Body of pancreas (tissue), 4 donors: ENCODE results near the gene CSTB.

Experiments used
- POLR2A ChIP-seq, 3 donors: fragments of 450-650 bp; IDR thresholded peaks; one replicate each; pipeline ENCODE4 v1.6.1; 2016; ENCODE audit warnings: antibody characterized with exemption in 3 of 3, mild to moderate bottlenecking in 2 of 3
- TF ChIP-seq, protein P1 (sequence below), 7 experiments: fragments of 450-650 bp in 4 of 7; fragments of 200-600 bp in 3 of 7; sonication (generic) in 3 of 7; IDR thresholded peaks; one replicate each; pipeline ENCODE4 v1.5.1; 2016 to 2019; ENCODE audit warnings: antibody characterized with exemption in 7 of 7

DNA sequence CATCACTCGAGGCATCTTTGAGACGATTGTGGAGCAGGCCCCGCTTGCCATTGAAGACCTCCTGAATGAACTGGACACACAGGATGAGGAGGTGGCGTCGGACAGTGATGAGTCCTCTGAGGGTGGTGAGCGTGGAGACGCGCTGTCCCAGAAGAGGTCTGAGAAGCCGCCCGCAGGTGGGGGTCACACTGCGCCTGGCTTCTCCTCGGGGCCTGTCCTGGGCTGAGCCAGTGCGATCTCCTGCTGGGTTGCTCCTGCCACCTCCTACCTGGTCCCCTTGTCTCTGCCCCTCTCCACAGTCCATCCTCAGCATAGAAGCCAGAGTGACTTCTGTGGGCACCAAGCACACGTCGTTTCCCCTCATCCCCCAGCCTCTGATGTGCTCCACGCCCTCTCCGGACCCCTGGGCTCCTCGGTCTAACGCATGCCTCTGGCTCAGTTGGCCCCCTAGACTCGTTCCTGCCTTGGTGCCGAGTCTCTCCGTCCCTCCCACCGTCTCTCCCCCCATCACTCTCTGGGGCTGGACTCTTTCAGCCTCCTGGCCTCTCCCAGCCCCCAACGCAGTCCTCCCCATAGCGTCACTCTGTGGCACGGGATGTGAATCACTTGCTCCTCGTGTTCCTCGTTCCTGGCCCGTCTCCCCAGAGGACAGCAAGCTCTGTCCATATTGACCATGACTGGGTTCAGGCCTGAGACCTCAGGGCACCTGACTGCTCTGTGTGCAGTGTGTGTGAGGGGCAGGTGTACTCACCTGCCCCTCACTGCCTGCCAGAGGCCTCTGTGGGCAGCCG is 22.0 kb upstream of the CSTB start:
- TF ChIP-seq, protein P1, sequence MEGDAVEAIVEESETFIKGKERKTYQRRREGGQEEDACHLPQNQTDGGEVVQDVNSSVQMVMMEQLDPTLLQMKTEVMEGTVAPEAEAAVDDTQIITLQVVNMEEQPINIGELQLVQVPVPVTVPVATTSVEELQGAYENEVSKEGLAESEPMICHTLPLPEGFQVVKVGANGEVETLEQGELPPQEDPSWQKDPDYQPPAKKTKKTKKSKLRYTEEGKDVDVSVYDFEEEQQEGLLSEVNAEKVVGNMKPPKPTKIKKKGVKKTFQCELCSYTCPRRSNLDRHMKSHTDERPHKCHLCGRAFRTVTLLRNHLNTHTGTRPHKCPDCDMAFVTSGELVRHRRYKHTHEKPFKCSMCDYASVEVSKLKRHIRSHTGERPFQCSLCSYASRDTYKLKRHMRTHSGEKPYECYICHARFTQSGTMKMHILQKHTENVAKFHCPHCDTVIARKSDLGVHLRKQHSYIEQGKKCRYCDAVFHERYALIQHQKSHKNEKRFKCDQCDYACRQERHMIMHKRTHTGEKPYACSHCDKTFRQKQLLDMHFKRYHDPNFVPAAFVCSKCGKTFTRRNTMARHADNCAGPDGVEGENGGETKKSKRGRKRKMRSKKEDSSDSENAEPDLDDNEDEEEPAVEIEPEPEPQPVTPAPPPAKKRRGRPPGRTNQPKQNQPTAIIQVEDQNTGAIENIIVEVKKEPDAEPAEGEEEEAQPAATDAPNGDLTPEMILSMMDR (IDR thresholded peaks at IDR 0.05): no peak
- TF ChIP-seq POLR2A (IDR thresholded peaks at IDR 0.05): no peak
